HEK293 (cell line): ENCODE results near the gene HOXA6.

Experiments used
- CTCF ChIA-PET: fragments of 350-600 bp; formaldehyde crosslinking; extraction: SDS; loops from one replicate; lab custom pipeline; 2021; ENCODE audit warnings: antibody characterized with exemption; lab: Yijun Ruan, JAX
- POLR2A ChIA-PET: fragments of 300-600 bp; formaldehyde crosslinking; extraction: SDS; loops from one replicate; lab custom pipeline; 2020; ENCODE audit warnings: antibody characterized with exemption, inconsistent platforms; lab: Yijun Ruan, JAX
- H3K27ac ChIP-seq: fragments of 200-500 bp; sonication (Bioruptor generic); 2 replicates; pipeline ENCODE4 v1.5.1; 2014; ENCODE audit warnings: low read depth, low read length, control low read depth, inconsistent platforms; ENCODE audit errors: extremely low read depth
- H3K36me3 ChIP-seq, 2 experiments: fragments of 200-500 bp in 1 of 2; sonication (Bioruptor generic) in 1 of 2; 1 replicate in 1 of 2; 2 replicates in 1 of 2; pipeline ENCODE4 v1.5.1; 2014 to 2017; ENCODE audit warnings: inconsistent platforms in 2 of 2, low read length in 2 of 2; ENCODE audit not compliant: control insufficient read depth in 2 of 2, insufficient read depth in 1 of 2
- H3K4me1 ChIP-seq: fragments of 200-500 bp; sonication (Bioruptor generic); 2 replicates; pipeline ENCODE4 v1.5.1; 2014; ENCODE audit warnings: mild to moderate bottlenecking, low read length, inconsistent platforms; ENCODE audit not compliant: control insufficient read depth, insufficient read depth
- H3K4me3 ChIP-seq: 2 replicates; pipeline ENCODE4 v1.5.1; 2011; ENCODE audit warnings: low read depth, mild to moderate bottlenecking, control low read depth, low read length, moderate library complexity
- H3K9me3 ChIP-seq: fragments of 200-500 bp; sonication (Bioruptor generic); 2 replicates; pipeline ENCODE4 v1.5.1; 2014; ENCODE audit warnings: low read depth, low read length, inconsistent platforms; ENCODE audit not compliant: control insufficient read depth, insufficient read depth
- FEZF1 ChIP-seq: fragments of 450-650 bp; formaldehyde crosslinking; IDR thresholded peaks from 2 replicates; pipeline ENCODE4 v1.5.1; 2016; ENCODE audit warnings: missing biosample characterization, missing genetic modification characterization
- GFI1B ChIP-seq: fragments of 450-650 bp; formaldehyde crosslinking; IDR thresholded peaks from 2 replicates; pipeline ENCODE4 v1.5.1; 2016; ENCODE audit warnings: missing biosample characterization, missing genetic modification characterization
- HOXC10 ChIP-seq: sonication (generic); formaldehyde crosslinking; IDR thresholded peaks from 2 replicates; pipeline ENCODE4 v1.8.1; 2023; ENCODE audit warnings: mild to moderate bottlenecking, missing genetic modification reagents
- IKZF3 ChIP-seq: fragments of 450-650 bp; IDR thresholded peaks from 2 replicates; pipeline ENCODE4 v1.5.0; 2018; ENCODE audit warnings: missing biosample characterization, mild to moderate bottlenecking, missing genetic modification characterization, moderate library complexity
- KLF7 ChIP-seq: fragments of 450-650 bp; formaldehyde crosslinking; IDR thresholded peaks from 2 replicates; pipeline ENCODE4 v1.5.1; 2016; ENCODE audit warnings: missing biosample characterization, missing genetic modification characterization, borderline replicate concordance
- WT1 ChIP-seq: fragments of 450-650 bp; formaldehyde crosslinking; IDR thresholded peaks from 2 replicates; pipeline ENCODE4 v1.5.1; 2016; ENCODE audit warnings: missing biosample characterization, missing genetic modification characterization
- ZBTB20 ChIP-seq: fragments of 450-650 bp; formaldehyde crosslinking; IDR thresholded peaks from 2 replicates; pipeline ENCODE4 v1.5.1; 2016; ENCODE audit warnings: missing biosample characterization, missing genetic modification characterization
- ZEB2 ChIP-seq: fragments of 450-650 bp; formaldehyde crosslinking; IDR thresholded peaks from 2 replicates; pipeline ENCODE4 v1.5.1; 2016; ENCODE audit warnings: missing biosample characterization, missing genetic modification characterization
- ZNF341 ChIP-seq: fragments of 450-650 bp; formaldehyde crosslinking; IDR thresholded peaks from 2 replicates; pipeline ENCODE4; 2016; ENCODE audit warnings: low read depth, missing biosample characterization, missing genetic modification characterization
- ZNF510 ChIP-seq: fragments of 450-650 bp; formaldehyde crosslinking; IDR thresholded peaks from 2 replicates; pipeline ENCODE4 v1.5.1; 2018; ENCODE audit warnings: mild to moderate bottlenecking, missing genetic modification characterization, missing biosample characterization; ENCODE audit not compliant: insufficient replicate concordance
- ZNF629 ChIP-seq: fragments of 450-650 bp; formaldehyde crosslinking; IDR thresholded peaks from 2 replicates; pipeline ENCODE4 v1.5.1; 2017; ENCODE audit warnings: missing biosample characterization, missing genetic modification characterization
- ZNF677 ChIP-seq: fragments of 450-650 bp; IDR thresholded peaks from 2 replicates; pipeline ENCODE4 v1.5.0; 2018; ENCODE audit warnings: missing biosample characterization, mild to moderate bottlenecking, missing genetic modification characterization, moderate library complexity
- ZNF792 ChIP-seq: fragments of 450-650 bp; formaldehyde crosslinking; IDR thresholded peaks from 2 replicates; pipeline ENCODE4 v1.5.1; 2016; ENCODE audit warnings: missing biosample characterization, missing genetic modification characterization
- TF ChIP-seq, protein P1 (sequence below): fragments of 450-650 bp; formaldehyde crosslinking; IDR thresholded peaks from 2 replicates; pipeline ENCODE4 v1.5.1; 2016; ENCODE audit warnings: missing biosample characterization, missing genetic modification characterization
- TF ChIP-seq, protein P2 (sequence below): fragments of 450-650 bp; formaldehyde crosslinking; IDR thresholded peaks from 2 replicates; pipeline ENCODE4 v1.5.1; 2016; ENCODE audit warnings: missing biosample characterization, missing genetic modification characterization, borderline replicate concordance
- TF ChIP-seq, protein P3 (sequence below): fragments of 450-650 bp; formaldehyde crosslinking; IDR thresholded peaks from 2 replicates; pipeline ENCODE4 v1.5.1; 2017; ENCODE audit warnings: missing biosample characterization, missing genetic modification characterization
- TF ChIP-seq, protein P4 (sequence below): sonication (generic); formaldehyde crosslinking; IDR thresholded peaks from 2 replicates; pipeline ENCODE4 v1.8.1; 2022; ENCODE audit warnings: mild to moderate bottlenecking, moderate library complexity, missing genetic modification reagents
- TF ChIP-seq, protein P5 (sequence below): fragments of 450-650 bp; formaldehyde crosslinking; conservative IDR thresholded peaks from 2 replicates; pipeline ENCODE4 v1.5.1; 2016; ENCODE audit warnings: low read depth, missing biosample characterization, missing genetic modification characterization

The HOXA6 gene

DNA sequence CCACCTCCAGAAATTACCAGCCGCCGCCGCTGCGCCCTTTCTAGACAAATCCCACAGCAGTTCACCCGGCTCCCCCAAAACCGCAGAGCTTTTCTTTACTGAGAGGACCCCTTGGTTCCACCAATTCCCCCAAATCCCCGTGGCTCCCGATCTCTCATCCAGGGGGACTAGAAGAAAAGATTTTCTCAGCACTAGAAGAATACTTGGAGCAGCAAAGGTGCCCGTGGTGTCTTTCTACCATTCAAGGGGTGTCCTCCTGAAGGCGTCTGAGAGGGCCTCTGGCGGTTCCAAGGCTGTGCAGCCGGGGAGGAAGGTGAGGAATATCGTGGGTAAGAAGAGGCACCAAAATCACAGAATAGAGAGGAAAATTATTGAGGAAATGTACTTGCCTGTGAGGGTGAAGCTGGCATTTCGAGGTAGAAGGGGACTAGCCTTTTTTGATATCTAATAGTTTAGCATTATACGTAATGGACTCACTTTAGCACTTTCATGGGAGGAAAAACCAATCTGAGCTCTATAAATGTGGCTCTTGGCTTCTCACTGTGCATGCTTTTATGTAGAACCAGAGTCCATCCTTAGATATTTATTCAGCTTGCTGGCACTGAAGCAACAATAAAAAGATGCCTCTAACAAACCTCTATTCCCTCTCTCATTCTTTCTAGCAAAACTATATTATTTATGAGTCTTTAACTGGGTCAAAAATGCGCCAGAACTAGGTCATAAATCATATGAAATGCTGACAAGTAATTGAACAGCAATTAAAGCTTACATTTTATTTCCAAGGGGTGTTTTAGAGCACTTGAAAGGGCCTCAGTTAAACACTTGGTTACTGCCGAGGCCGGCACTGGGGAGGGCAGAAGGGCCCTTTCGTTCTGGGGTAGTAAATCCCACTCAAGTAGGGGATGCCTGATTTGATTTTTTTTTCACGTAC lies 31.3 kb downstream of the HOXA6 start (continued):
- peak; percentile 83 for TF ChIP-seq ZBTB20 (tag by site-specific recombination)
- TF ChIP-seq ZNF341 (tag by site-specific recombination) = peak; percentile 38; the same call in 1 of the 2 replicates
- peak; percentile 73 for TF ChIP-seq ZEB2 (tag by site-specific recombination)
- peak; percentile 52; the same call in 1 of the 2 replicates for TF ChIP-seq ZNF629 (tag by site-specific recombination)
- TF ChIP-seq, all 188 proteins: peak for 32

DNA sequence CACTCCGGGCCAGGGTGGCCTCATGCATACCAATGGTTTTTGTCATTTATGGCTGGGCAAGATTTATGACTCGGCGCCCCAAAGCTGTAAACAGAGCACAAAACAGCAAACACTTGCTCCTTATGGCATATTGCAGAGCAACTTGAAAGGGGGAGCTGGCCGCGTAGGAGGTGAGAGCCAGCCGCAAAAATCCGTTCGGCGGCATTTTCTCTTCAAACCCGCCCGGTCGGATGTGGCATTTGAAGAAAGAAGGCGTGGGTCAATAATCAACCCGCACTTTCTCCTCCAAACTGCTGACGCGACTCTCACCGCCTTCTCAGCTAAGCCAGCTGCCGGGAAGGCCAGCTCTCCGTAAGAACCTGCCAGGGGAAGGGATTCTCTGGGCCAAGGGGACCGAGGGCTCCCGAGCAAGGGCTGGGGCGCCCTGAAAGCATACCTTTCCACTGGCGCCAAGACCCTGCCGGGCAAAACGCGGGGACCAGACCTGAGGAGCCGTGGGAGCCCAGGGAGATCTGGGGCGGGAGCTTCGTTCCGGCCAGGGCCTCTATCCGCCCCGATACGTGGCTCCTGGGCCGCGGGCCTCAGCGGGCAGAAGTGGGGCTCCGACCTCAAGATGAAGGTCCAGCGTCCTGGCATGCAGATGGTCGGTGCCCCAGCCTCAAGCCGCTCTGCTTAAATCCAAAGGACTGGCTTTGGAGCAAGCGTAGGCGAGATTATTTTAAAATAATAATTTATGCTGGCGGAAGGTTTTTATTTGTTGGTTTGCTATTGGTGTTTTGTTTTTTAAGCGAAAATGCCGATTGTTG lies 32.1 kb downstream of the HOXA6 start:
- peak overlapping the region; percentile 70 for H3K4me3 ChIP-seq
- CTCF ChIA-PET = interaction anchor here (0.6 to 2.6 kb wide), 10 partner anchors 13 to 260 kb away, joined by 3 to 14 read pairs (median 4); partner anchors contain the start of gene HOXA5
- H3K4me1 ChIP-seq = peaks cover 27% of the 10 kb centered on the region
- TF ChIP-seq GFI1B (tag by site-specific recombination) (peak; percentile 79), ZNF792 (tag by site-specific recombination) (no peak), KLF7 (tag by site-specific recombination) (peak; percentile 51; the same call in 1 of the 2 replicates), HOXC10 (0 out of 2 replicates have a peak, but pooled peaks have one; percentile 62), FEZF1 (tag by site-specific recombination) (peak; percentile 98), WT1 (peak; percentile 84), ZNF510 (tag by site-specific recombination) (no peak), ZNF677 (tag by site-specific recombination) (no peak), IKZF3 (tag by site-specific recombination) (peak; percentile 83)
- TF ChIP-seq, protein P1, sequence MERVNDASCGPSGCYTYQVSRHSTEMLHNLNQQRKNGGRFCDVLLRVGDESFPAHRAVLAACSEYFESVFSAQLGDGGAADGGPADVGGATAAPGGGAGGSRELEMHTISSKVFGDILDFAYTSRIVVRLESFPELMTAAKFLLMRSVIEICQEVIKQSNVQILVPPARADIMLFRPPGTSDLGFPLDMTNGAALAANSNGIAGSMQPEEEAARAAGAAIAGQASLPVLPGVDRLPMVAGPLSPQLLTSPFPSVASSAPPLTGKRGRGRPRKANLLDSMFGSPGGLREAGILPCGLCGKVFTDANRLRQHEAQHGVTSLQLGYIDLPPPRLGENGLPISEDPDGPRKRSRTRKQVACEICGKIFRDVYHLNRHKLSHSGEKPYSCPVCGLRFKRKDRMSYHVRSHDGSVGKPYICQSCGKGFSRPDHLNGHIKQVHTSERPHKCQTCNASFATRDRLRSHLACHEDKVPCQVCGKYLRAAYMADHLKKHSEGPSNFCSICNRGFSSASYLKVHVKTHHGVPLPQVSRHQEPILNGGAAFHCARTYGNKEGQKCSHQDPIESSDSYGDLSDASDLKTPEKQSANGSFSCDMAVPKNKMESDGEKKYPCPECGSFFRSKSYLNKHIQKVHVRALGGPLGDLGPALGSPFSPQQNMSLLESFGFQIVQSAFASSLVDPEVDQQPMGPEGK (tag by site-specific recombination) = peak; percentile 44; the same call in 1 of the 2 replicates
- TF ChIP-seq, protein P2, sequence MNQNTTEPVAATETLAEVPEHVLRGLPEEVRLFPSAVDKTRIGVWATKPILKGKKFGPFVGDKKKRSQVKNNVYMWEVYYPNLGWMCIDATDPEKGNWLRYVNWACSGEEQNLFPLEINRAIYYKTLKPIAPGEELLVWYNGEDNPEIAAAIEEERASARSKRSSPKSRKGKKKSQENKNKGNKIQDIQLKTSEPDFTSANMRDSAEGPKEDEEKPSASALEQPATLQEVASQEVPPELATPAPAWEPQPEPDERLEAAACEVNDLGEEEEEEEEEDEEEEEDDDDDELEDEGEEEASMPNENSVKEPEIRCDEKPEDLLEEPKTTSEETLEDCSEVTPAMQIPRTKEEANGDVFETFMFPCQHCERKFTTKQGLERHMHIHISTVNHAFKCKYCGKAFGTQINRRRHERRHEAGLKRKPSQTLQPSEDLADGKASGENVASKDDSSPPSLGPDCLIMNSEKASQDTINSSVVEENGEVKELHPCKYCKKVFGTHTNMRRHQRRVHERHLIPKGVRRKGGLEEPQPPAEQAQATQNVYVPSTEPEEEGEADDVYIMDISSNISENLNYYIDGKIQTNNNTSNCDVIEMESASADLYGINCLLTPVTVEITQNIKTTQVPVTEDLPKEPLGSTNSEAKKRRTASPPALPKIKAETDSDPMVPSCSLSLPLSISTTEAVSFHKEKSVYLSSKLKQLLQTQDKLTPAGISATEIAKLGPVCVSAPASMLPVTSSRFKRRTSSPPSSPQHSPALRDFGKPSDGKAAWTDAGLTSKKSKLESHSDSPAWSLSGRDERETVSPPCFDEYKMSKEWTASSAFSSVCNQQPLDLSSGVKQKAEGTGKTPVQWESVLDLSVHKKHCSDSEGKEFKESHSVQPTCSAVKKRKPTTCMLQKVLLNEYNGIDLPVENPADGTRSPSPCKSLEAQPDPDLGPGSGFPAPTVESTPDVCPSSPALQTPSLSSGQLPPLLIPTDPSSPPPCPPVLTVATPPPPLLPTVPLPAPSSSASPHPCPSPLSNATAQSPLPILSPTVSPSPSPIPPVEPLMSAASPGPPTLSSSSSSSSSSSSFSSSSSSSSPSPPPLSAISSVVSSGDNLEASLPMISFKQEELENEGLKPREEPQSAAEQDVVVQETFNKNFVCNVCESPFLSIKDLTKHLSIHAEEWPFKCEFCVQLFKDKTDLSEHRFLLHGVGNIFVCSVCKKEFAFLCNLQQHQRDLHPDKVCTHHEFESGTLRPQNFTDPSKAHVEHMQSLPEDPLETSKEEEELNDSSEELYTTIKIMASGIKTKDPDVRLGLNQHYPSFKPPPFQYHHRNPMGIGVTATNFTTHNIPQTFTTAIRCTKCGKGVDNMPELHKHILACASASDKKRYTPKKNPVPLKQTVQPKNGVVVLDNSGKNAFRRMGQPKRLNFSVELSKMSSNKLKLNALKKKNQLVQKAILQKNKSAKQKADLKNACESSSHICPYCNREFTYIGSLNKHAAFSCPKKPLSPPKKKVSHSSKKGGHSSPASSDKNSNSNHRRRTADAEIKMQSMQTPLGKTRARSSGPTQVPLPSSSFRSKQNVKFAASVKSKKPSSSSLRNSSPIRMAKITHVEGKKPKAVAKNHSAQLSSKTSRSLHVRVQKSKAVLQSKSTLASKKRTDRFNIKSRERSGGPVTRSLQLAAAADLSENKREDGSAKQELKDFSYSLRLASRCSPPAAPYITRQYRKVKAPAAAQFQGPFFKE (tag by site-specific recombination) = no peak
- TF ChIP-seq, protein P3, sequence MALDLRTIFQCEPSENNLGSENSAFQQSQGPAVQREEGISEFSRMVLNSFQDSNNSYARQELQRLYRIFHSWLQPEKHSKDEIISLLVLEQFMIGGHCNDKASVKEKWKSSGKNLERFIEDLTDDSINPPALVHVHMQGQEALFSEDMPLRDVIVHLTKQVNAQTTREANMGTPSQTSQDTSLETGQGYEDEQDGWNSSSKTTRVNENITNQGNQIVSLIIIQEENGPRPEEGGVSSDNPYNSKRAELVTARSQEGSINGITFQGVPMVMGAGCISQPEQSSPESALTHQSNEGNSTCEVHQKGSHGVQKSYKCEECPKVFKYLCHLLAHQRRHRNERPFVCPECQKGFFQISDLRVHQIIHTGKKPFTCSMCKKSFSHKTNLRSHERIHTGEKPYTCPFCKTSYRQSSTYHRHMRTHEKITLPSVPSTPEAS (tag by site-specific recombination) = peak; percentile 39; the same call in 1 of the 2 replicates
- TF ChIP-seq, protein P4, sequence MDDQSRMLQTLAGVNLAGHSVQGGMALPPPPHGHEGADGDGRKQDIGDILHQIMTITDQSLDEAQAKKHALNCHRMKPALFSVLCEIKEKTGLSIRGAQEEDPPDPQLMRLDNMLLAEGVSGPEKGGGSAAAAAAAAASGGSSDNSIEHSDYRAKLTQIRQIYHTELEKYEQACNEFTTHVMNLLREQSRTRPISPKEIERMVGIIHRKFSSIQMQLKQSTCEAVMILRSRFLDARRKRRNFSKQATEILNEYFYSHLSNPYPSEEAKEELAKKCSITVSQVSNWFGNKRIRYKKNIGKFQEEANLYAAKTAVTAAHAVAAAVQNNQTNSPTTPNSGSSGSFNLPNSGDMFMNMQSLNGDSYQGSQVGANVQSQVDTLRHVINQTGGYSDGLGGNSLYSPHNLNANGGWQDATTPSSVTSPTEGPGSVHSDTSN (CRISPR knock-in tag) = no peak
- TF ChIP-seq, protein P5, sequence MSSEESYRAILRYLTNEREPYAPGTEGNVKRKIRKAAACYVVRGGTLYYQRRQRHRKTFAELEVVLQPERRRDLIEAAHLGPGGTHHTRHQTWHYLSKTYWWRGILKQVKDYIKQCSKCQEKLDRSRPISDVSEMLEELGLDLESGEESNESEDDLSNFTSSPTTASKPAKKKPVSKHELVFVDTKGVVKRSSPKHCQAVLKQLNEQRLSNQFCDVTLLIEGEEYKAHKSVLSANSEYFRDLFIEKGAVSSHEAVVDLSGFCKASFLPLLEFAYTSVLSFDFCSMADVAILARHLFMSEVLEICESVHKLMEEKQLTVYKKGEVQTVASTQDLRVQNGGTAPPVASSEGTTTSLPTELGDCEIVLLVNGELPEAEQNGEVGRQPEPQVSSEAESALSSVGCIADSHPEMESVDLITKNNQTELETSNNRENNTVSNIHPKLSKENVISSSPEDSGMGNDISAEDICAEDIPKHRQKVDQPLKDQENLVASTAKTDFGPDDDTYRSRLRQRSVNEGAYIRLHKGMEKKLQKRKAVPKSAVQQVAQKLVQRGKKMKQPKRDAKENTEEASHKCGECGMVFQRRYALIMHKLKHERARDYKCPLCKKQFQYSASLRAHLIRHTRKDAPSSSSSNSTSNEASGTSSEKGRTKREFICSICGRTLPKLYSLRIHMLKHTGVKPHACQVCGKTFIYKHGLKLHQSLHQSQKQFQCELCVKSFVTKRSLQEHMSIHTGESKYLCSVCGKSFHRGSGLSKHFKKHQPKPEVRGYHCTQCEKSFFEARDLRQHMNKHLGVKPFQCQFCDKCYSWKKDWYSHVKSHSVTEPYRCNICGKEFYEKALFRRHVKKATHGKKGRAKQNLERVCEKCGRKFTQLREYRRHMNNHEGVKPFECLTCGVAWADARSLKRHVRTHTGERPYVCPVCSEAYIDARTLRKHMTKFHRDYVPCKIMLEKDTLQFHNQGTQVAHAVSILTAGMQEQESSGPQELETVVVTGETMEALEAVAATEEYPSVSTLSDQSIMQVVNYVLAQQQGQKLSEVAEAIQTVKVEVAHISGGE (tag by site-specific recombination) = 0 out of 2 replicates have a peak, but pooled peaks have one; percentile 16

More for the DNA sequence above, 32.1 kb downstream of the HOXA6 start:
- POLR2A ChIA-PET = interaction anchor here (0.7 to 3.6 kb wide), 13 partner anchors 13 to 424 kb away, joined by 3 to 32 read pairs (median 3); partner anchors contain the start of genes HOXA1, HOXA3, HOXA4 and HOXA5
- peak overlapping the region; percentile 99 for H3K27ac ChIP-seq
- H3K9me3 ChIP-seq = no peaks in the 10 kb centered on the region
- peaks cover 0 to 16% of the 10 kb centered on the region in 2 experiments; a peak in 1 of 3 replicates for H3K36me3 ChIP-seq
